NCI-H2107 (cell line): Measurements from ENCODE around the gene PSMD3.

ENCODE experiments used
- DNase-seq: peaks from one replicate; lab custom pipeline; 2025; lab: John Stamatoyannopoulos, UW

PSMD3 gene

DNA sequence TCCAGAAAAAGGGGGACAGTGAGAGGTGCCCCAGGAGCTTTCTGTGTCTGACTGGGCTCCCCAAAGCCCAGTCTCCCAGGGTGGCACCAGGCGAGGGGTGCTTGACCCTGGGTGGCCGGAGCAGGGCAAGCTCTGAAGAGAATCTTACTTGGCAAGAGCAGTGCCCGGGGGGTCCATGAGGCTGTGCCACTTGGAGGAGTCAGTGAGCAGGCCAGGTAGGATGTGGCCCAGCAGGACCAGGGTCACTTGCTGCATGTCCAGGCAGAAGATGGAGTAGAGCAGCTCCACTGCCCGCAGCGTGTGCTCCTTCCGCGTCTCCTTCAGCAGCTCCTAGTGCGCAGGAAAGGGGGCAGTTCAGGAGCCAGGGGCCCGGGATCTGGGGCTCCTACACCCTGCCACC is 41.9 kb downstream of the PSMD3 start:
- no peak for DNase-seq

DNA sequence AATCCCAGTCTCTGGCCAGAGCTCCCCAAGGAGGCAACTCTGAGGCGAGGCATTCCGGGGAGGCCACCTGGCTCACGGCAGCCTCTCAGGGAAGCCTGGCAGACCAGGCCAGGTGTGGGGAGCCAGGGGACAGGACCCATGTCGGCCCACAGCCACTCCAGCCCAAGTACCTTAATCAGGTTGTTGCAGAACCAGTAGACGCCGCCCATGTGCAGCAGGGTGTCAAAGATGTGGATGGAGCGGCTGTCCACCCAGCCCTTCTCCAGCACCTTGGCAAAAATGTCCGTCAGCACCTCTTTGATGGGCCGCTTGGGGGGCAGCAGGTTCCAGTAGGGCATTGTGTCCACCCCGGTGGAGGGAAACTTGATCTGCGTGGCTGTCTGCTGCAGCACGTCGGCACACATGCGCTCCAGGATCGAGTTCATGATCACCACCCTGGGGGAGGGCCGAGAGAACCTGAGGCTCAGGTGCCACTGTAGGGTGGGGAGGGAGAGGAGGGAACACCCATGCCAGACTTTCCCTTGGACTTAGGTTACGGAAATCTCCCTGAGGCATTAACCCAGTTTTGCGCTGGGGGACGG is 42.4 kb downstream of the PSMD3 start:
- DNase-seq: peak; percentile 47

DNA sequence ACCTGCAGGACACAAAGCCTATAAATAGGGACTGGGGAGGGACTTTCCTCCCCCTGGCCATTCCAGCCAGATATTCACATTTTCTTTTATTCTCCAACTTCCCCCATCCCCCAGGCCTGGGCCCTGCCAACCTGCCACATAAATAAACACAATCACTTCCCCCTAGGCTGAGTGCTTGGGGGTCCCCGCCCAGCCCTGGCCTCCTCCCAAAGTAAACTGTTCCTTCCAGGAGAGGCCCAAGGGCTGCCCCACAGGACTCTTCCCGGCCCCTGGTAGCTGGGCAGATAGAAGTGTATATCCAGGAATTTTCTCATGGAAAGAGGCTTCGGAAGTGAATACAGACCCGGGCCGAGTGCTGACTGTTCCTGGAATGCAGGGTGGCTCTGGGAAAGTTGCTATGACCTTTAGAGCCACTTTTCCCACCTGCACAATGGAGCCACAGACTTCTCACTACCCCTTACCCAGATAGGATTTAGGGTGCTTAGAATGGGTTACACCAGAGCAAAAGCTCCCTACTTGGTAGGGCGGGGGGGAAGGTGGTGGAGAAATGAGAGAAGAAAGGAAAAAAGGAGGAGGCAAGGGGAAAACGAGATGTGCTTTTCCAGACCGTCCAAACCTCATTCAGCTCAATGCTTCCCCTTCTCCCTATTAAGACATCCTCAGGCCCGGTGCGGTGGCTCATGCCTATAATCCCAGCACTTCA is 43.1 kb downstream of the PSMD3 start:
- no peak for DNase-seq

DNA sequence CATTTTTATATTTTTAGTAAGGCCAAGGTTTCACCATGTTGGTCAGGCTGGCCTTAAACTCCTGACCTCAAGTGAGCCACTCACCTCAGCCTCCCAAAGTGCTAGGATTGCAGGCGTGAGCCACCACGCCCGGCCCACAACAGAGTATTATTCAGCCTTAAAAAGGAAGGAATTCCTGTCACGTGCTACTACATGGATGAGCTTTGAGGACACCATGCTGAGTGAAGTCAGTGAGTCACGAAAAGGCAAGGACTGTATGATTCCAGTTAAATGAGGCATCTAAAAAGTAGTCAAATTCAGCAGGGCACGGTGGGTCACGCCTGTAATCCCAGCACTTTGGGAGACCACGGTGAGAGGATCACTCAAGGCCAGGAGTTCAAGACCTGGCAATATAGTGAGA is 44.3 kb downstream of the PSMD3 start:
- no peak for DNase-seq

DNA sequence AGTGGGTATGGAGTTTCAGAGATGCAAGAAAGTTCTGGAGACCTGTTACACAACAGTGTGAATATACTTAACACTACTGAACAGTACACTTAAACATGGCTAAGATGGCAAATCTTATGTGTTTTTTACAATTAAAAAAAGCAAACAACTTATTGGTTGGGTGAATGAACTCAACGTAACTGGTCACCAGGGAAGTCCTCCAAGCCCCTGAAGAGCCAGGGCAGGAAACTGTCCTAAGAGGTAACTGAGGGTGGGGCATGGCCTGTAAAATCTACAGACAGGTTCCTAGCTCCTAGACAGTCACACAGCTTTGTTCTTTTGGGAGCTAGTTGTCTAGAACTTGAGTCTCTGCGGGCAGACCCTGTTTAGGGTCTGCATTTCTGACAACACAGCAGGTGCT is 45.0 kb downstream of the PSMD3 start:
- DNase-seq: no peak

DNA sequence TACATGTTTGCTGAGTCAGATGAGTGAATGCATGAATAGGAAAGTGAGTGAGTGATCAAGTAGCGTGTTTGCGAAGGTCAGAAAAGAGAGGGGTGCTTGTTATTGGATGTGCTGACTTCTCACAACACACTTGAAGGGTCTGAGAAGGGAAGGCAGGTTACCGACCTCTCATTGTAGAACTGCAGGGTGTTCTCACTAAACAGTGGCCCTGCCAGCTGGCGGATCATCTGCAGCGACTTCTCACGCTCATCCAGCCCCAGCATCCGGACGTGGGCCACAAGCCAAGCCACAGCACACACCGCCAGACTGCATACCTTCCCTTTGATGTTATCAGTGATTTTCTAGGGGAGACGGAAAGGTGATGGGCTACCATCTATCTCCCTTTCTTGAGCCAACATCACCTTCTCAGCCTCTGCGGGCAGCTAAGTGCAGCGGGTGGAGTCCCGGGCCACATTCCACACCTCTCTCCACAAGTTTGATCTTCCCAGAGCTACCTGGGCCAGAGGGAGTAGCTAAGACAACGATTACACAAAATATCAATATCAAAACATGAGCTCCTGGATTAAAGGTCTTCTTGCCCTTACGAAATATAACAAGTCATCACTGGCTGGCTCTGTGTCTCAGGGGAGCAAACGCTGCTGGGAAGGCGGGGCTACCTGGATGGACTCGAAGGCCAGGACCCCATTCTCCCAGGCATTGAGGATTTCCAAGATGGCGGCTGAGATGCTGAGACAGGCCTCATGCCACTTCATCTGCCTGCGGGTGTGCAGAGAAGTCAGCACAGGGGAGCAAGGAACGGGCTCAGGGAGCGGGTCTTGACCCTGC is 45.6 kb downstream of the PSMD3 start:
- DNase-seq: no peak

DNA sequence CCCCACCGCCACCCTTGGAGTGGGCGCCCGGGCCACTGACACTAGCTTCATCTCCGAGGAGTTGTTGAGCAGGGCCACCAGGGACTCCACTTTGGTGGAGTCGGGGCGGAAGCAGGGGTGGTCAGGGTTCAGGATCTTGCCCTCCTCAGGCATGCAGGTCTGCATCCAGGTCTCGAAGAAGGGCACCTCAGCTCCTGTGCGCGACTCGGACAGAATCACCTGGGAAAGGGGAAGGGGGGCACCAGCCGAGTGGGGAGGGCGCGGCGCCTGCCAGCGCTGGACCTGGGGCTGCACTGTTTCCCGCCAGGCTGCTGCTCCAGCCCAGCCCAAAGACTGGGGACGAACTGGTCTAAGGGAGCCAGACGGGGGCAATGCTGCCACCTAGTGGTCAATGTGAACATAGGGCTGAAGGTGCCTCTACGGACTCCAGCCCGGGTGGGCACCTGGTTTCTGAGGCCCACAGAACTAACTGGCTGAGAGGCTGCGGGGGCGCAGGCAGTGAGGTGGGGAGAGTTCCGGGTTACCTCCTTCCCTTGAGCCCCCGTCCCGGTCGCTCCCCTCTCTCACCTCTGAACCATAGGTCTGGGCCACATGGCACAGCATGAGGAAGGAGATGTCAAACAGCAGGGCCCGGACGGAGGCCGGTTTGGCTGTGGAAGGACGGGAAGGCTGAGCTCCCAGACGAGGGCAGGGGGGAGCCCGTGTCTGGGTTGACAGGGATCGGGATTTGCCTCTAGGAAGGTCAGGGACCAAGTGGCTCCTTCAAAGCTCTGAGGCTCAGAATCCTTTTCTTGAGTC is 46.4 kb downstream of the PSMD3 start:
- DNase-seq: peak; percentile 58

DNA sequence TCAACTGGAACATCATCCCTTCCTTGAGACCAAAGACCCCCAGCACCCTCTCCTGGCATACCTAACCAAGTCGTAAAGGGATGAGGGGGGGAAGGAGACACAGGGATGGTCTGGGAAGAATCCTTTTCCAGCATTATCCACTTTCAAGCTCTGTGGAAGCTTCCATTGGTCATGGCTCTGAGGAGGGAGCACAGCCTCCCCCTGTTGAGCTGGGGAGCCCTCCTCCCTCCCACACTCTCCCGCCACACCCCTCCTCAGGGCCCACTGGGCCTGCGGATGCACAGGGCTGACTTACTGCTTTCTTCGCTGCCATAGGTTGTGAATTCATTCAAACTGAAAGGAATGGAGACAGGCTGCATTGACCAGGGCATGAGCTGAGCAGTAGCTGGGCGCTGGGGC is 47.0 kb downstream of the PSMD3 start:
- DNase-seq: no peak

DNA sequence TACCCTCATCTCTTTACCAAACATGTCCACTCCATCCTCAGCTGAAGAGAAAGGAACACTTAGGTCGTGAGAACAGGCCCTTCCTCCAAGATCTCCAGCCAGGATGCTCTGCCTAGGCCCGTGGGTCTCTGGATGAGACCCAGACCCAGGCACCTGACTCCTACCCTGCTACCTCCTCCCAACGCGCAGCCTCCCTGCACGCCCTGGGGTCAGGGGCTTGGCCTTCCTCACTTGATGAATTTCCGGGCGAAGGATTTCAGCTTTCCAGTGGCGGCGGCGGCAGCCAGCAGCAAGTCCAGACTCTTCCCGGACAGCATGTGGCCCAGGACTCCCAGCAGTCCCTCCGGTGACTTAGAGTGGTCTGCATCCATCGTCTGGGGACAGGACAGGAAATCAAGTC is 48.0 kb downstream of the PSMD3 start:
- no peak for DNase-seq

DNA sequence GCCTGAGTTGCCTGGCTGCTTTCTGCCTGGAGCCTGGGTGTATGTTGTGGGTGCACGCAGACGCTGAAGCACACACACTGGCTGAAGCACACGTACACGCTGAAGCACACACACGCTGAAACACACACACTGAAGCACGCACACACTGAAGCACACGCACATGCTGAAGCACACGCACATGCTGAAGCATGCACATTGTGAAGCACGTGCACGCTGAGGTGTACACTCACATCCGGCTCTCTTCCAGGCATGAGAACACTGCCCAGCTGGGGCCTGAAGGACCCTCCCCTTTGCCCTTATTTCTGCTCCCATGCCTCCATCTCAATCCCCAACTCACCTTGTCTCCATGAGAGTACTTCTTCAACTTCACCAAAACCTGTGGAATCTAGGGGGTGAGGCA is 51.1 kb downstream of the PSMD3 start:
- DNase-seq: no peak

DNA sequence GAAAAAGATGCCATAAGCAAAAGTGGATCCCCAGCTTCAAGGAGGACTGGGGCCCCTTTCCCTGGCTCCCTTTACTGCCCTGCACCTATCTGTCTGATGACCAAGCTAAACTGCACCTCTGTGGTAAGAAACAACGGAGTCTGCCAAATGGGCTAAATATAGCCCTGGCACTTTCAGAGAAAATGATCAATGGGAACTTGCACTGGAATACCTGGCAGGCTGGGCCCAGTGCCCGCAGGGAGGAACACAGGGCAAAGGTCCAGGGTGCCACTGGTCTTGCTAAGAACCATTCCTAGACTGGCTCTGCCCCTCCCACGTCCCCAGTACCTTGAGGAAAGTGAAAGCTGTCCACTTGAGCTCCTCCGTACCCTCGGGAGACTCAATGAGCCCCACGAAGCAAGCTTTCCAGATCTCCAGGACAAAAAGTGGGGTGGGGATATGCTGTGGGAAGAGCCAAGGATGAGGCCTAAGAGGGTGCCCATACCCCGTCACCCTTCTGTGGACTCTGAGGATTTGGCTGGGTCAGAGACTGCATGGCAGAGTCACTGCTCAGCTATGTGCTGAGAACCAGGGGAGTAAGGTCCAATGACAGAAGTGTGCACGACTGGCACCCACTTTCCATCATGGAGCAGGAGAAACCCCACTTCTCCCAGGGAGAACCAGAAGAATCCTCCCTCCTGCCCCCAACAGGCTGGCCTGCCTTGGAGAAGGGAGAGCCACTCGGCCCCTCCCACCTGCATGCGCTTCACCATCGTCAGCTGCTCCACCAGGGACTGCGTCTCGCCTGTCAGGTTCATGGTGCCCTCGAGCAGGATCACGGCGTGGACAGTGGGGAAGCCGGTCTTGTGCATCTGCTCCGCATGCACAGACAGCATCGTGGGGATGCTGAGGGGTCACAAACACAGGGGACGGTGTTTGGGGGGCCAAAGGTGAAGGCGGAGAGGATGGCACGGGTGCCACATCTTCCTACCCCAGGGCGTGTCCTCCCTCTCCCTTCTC is 52.0 kb downstream of the PSMD3 start:
- DNase-seq: no peak

DNA sequence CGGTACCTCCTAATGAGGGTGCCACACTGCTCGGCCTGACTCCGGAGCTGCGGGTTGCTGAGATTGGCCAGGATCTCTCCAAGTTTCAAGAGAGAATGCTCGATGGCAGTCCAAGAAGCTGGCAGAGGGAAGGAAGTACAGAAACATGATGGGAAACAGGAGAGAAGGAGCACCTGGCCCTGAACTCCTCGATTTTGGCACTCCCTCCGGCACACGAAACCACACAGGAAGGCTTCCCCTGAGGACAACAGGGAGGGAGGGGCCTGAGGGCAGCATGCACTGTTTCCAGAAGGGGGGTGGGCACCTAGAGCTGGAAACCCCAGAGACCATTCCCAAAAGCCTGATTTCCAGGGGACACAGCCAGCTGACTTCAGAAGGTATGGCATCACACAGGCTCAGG is 52.7 kb downstream of the PSMD3 start:
- no peak for DNase-seq

DNA sequence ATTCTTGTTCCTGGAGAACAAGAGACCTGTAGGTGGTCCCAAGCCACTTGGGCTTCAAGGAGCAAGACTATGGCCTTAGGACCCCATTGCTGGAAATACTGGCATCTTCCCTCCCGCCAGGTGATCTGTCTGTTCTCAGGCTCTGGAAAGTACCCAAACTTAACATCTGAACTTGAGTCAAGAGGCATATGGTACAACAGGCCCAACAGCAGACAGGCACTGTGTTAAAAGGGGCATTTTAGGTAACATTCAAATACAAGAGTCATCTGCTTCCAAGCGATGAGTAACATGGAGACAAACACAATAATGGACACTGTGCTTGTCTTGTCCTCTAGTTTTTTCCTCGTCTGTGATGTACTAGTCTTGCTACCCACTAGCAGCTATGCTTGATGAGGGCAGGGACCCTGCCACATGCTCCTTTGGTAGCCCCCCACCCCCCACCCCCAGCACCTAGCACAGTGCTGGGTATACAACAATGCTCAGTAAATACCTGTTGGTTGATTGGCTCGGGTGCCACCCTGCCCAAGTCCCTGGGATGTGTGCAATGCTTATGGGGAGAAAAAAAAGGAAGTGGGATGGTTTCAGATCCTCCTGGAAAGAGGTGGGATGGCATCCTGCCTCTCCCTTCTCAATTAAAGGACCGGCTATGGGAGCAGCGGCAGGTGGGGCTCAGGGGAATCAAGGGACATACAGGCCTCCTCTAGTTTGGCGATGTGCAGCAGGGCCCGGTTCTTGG is 54.0 kb downstream of the PSMD3 start:
- DNase-seq: no peak

DNA sequence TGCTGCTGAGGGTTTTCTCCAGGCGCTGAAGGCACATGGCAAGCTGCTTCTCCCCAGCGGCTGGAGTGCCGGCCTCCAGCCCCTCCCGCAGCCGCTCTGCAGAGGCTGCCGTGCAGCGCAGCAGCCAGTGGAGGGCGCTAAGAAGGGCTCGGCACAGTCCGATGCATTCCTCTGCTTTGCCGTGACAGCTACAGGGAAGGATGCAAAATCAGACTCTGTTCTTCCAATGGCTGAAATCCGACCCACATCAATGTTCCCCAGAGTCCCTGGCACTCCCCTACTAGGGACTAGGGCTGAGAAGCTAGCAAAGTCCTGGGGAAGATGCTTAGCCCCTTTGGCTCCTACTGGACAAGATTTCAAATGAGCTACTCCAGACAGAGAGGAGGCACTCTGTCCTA is 54.6 kb downstream of the PSMD3 start:
- DNase-seq: no peak

DNA sequence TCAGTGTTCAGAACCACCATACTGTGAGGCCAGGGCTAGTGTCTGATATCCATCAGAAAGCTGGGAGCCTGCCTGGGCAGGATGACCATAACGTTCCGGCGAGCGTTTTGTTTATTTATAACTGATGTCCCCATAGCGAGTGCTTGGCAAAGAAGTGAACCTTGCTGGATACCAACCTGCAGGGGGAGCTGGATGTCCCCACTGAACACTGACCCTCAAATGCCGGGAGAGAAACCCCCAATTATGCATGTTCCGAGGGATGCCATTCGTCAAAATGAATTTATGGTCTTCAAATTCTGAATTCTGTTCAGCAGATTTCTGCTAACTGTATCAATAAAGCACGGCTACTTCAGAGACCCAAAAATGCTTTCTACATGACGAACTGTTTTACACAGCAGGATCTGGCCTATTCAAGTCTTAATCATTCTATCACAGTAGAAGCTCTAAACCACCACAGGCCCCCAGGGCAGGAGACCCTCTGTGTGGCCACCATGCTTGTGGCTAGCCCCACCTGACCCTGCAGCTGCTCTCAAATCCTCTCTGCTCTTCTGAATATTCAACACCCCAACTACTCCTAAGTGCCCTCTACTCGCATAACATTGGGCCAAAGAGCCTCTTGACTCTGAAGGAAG is 58.4 kb downstream of the PSMD3 start:
- DNase-seq: no peak

DNA sequence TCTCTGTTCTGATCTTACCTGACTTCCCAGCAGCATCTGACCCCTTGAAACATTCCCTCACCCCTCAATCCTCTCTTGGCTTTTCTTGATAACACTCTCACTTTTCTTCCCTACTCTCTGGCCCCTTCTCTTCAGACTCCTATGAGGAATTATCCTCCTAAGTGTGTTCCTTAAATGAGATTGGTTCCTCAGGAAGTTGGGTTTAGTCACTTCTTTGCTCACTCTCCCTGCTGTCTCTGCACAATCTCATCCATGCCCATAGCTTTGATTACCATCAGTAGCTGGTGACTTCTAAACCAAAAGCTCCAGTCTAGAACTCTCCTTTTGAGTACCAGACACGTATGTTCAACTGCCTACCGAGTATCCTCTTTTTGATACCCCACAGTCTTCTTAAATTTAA is 60.6 kb downstream of the PSMD3 start:
- no peak for DNase-seq
